ENCODE data around the gene CYP2U1. TPM values are rescaled to one million over a fixed set of nuclear protein-coding genes. Genes with fewer than 3 reads are reported as not detected.
A peak's percentile ranks its signal among the peaks of the same experiment; 100 is the strongest.

CYP2U1 gene
- total RNA-seq, 4 donors from 2014 or later, result 3.5 to 7.5 (median 4.0) TPM

GRCh38 chr4:107989537-107990386 lies 58.4 kb downstream of the CYP2U1 start, which contains the start of gene HADH:
TSS of gene HADH (plus strand) at chr4:107989889. CDS start at chr4:107989933, 44 bp downstream.
- peak; percentile 99 for TF ChIP-seq POLR2A (IDR thresholded peaks at IDR 0.05)
- no peak for TF ChIP-seq CTCF (IDR thresholded peaks at IDR 0.05 in 4 of 5, conservative IDR thresholded peaks at IDR 0.05 in 1 of 5)
- DNase-seq, result peak; percentile 92 to 96
- no peaks in the 10 kb centered on the region for H3K36me3 ChIP-seq
- in situ Hi-C loops (cut with MboI; ENCODE audit: low sequenced_read_pairs in 4 of 4), result loop anchor here in 2 of 4 donors (10.0 kb wide), 1 partner anchor 55 kb away; the partner anchor contains the start of gene CYP2U1 (in 2 of the 2)
- intact Hi-C loops (cut with DNase I; ENCODE audit: low total_unique reads), result loop anchor here (1.0 to 5.0 kb wide), 5 partner anchors 19 to 1923 kb away; partner anchors contain the start of genes CYP2U1, EGF, PAPSS1 and SGMS2
- ATAC-seq, result peak; percentile 86 to 87
- peaks cover 38 to 47% of the 10 kb centered on the region in 2 donors for H3K4me1 ChIP-seq
- H3K27me3 ChIP-seq, result no peaks in the 10 kb centered on the region
- peak within 1 kb of the TSS; percentile 92 to 99 (median 96) for H3K27ac ChIP-seq
- H3K9me3 ChIP-seq, result no peaks in the 10 kb centered on the region
- H3K4me3 ChIP-seq, result peak within 1 kb of the TSS; percentile 76 to 91 (median 90)

GRCh38 chr4:107991945-107992630 lies 60.7 kb downstream of the CYP2U1 start:
- no peaks in the 10 kb centered on the region for H3K27me3 ChIP-seq
- intact Hi-C loops (cut with DNase I; ENCODE audit: low total_unique reads) (loop anchor here (2.0 kb wide), 1 partner anchor 17 kb away; no protein-coding TSS in a partner anchor), in situ Hi-C loops (cut with MboI; ENCODE audit: low sequenced_read_pairs in 4 of 4) (no loop called here)
- H3K27ac ChIP-seq, result peak overlapping the region; percentile 92 to 99 (median 96)
- no peaks in the 10 kb centered on the region for H3K9me3 ChIP-seq
- H3K4me1 ChIP-seq, result peaks cover 57 to 70% of the 10 kb centered on the region in 2 donors
- no peak for ATAC-seq
- H3K36me3 ChIP-seq, result no peaks in the 10 kb centered on the region
- no peak for TF ChIP-seq POLR2A (IDR thresholded peaks at IDR 0.05)
- TF ChIP-seq CTCF (IDR thresholded peaks at IDR 0.05 in 4 of 5, conservative IDR thresholded peaks at IDR 0.05 in 1 of 5), result no peak
- peak overlapping the region; percentile 76 to 91 (median 90) for H3K4me3 ChIP-seq
- DNase-seq, result no peak

GRCh38 chr4:107993969-107994368 lies 62.6 kb downstream of the CYP2U1 start:
- no peaks in the 10 kb centered on the region for H3K27me3 ChIP-seq
- intact Hi-C loops (cut with DNase I; ENCODE audit: low total_unique reads), result no loop called here
- DNase-seq, result no peak
- no peaks in the 10 kb centered on the region for H3K9me3 ChIP-seq
- no peaks in the 10 kb centered on the region for H3K36me3 ChIP-seq
- peak overlapping the region; percentile 92 to 99 (median 96) for H3K27ac ChIP-seq
- no peak for ATAC-seq
- H3K4me1 ChIP-seq, result peaks cover 64 to 80% of the 10 kb centered on the region in 2 donors
- peak overlapping the region in 3 of 4 donors; percentile 5 to 91 (median 27) for H3K4me3 ChIP-seq
- in situ Hi-C loops (cut with MboI; ENCODE audit: low sequenced_read_pairs in 4 of 4), result no loop called here
- TF ChIP-seq POLR2A (IDR thresholded peaks at IDR 0.05), result no peak
- no peak for TF ChIP-seq CTCF (IDR thresholded peaks at IDR 0.05 in 4 of 5, conservative IDR thresholded peaks at IDR 0.05 in 1 of 5)

- intact Hi-C loops (cut with DNase I; ENCODE audit: low total_unique reads) (no loop called here), in situ Hi-C loops (cut with MboI; ENCODE audit: low sequenced_read_pairs in 4 of 4) (no loop called here)
- DNase-seq (no peak), ATAC-seq (no peak)
- H3K36me3 ChIP-seq, result no peaks in the 10 kb centered on the region
- peaks cover 71 to 86% of the 10 kb centered on the region in 2 donors for H3K4me1 ChIP-seq
- H3K9me3 ChIP-seq, result no peaks in the 10 kb centered on the region
- H3K27me3 ChIP-seq, result no peaks in the 10 kb centered on the region
- peak overlapping the region; percentile 92 to 99 (median 96) for H3K27ac ChIP-seq
- TF ChIP-seq POLR2A (IDR thresholded peaks at IDR 0.05) (no peak), CTCF (IDR thresholded peaks at IDR 0.05 in 4 of 5, conservative IDR thresholded peaks at IDR 0.05 in 1 of 5) (no peak)
- H3K4me3 ChIP-seq, result no peak overlapping the region
Measured at GRCh38 chr4:107994894-107995293, 63.5 kb downstream of the CYP2U1 start.
